Fibroblast of lung (primary cell): ENCODE measurements around the gene BMP7. TPM values are rescaled to one million over a fixed set of nuclear protein-coding genes. Genes with fewer than 3 reads are reported as not detected.

Source experiments
- DNase-seq, 2 donors: peaks; one replicate each; pipeline versions ENCODE4 v3.0.0 to v3.0.0-alpha.2; 2010; ENCODE audit warnings: low read depth in 2 of 2
- H2AFZ ChIP-seq: 2 replicates; pipeline ENCODE4 v1.5.1; 2012; ENCODE audit warnings: low read length, control low read depth, inconsistent platforms
- H3K27ac ChIP-seq: 2 replicates; pipeline ENCODE4 v1.5.1; 2011; ENCODE audit warnings: low read length, control low read depth; ENCODE audit not compliant: insufficient read depth
- H3K27me3 ChIP-seq: 2 replicates; pipeline ENCODE4 v1.5.1; 2011; ENCODE audit warnings: mild to moderate bottlenecking, low read length; ENCODE audit not compliant: control insufficient read depth, insufficient read depth
- H3K36me3 ChIP-seq: 2 replicates; pipeline ENCODE4 v1.5.1; 2011; ENCODE audit warnings: low read length; ENCODE audit not compliant: control insufficient read depth, insufficient read depth
- H3K4me1 ChIP-seq: 2 replicates; pipeline ENCODE4 v1.5.1; 2011; ENCODE audit warnings: low read length; ENCODE audit not compliant: control insufficient read depth, insufficient read depth; ENCODE audit errors: extremely low read depth
- H3K4me2 ChIP-seq: 2 replicates; pipeline ENCODE4 v1.5.1; 2011; ENCODE audit warnings: low read length, control low read depth; ENCODE audit not compliant: insufficient read depth; ENCODE audit errors: extremely low read depth
- H3K4me3 ChIP-seq, 4 experiments: fragments of 200-600 bp in 1 of 4; sonication (generic) in 1 of 4; replicated peaks in 1 of 4; 2 replicates each; pipeline ENCODE4 v1.5.1; 2011 to 2016; ENCODE audit warnings: low read length in 4 of 4, low read depth in 3 of 4, mild to moderate bottlenecking in 3 of 4, control low read depth in 2 of 4, inconsistent platforms in 1 of 4, mixed read lengths in 1 of 4; ENCODE audit not compliant: insufficient read depth in 1 of 4; ENCODE audit errors: control extremely low read depth in 1 of 4
- H3K79me2 ChIP-seq: 2 replicates; pipeline ENCODE4 v1.5.1; 2012; ENCODE audit warnings: mild to moderate bottlenecking, low read length, inconsistent platforms; ENCODE audit not compliant: control insufficient read depth, insufficient read depth
- H3K9ac ChIP-seq: 2 replicates; pipeline ENCODE4 v1.5.1; 2011; ENCODE audit warnings: mild to moderate bottlenecking, low read length, control low read depth; ENCODE audit not compliant: insufficient read depth
- H3K9me3 ChIP-seq: 2 replicates; pipeline ENCODE4 v1.5.1; 2012; ENCODE audit warnings: low read depth, low read length; ENCODE audit not compliant: control insufficient read depth, insufficient read depth
- H4K20me1 ChIP-seq: 2 replicates; pipeline ENCODE4 v1.5.1; 2011; ENCODE audit warnings: low read length; ENCODE audit not compliant: control insufficient read depth, insufficient read depth; ENCODE audit errors: extremely low read depth
- CTCF ChIP-seq, 2 donors: IDR thresholded peaks in 1 of 2; conservative IDR thresholded peaks in 1 of 2; 1 replicate in 1 of 2; 2 replicates in 1 of 2; pipeline ENCODE4 v1.5.1; 2011 to 2012; ENCODE audit warnings: low read length in 2 of 2, control low read depth in 1 of 2, inconsistent platforms in 1 of 2, low read depth in 1 of 2, mild to moderate bottlenecking in 1 of 2
- EZH2 ChIP-seq: IDR thresholded peaks from 2 replicates; pipeline ENCODE4 v1.5.1; 2012; ENCODE audit warnings: low read length, control low read depth, mild to moderate bottlenecking; ENCODE audit errors: missing control alignments
- polyA plus RNA-seq, 2 donors: library from polyadenylated mRNA; depleted of rRNA in 1 of 2; stranded (reverse) in 1 of 2; unstranded in 1 of 2; fragments of >200 nt; gene quantifications; 2 replicates each; pipeline ENCODE4 v1.2.1, GENCODE V29; 2011 to 2012; ENCODE audit warnings: missing spikeins in 1 of 2
- total RNA-seq: library from RNA; depleted of rRNA; stranded (reverse); fragments of >200 nt; gene quantifications from 2 replicates; pipeline ENCODE4 v1.2.1, GENCODE V29; 2014

Gene BMP7
- total and polyA plus RNA-seq, 2 donors (not counting 1 experiment from before 2014, with no cell fraction given) = not detected

GRCh38 chr20:57177636-57178280 is 88.7 kb downstream of the BMP7 start:
- H3K27me3 ChIP-seq = no peaks in the 10 kb centered on the region
- H3K9me3 ChIP-seq = no peaks in the 10 kb centered on the region
- no peak overlapping the region for H3K4me3 ChIP-seq
- no peak overlapping the region for H2AFZ ChIP-seq
- H4K20me1 ChIP-seq = no peaks in the 10 kb centered on the region
- H3K36me3 ChIP-seq = no peaks in the 10 kb centered on the region
- no peak for TF ChIP-seq EZH2
- no peak for TF ChIP-seq CTCF (conservative IDR thresholded peaks at IDR 0.05 in 1 of 2, IDR thresholded peaks at IDR 0.05 in 1 of 2; ENCODE audit: low read depth in 1 of 2, low read length in 2 of 2)
- H3K4me1 ChIP-seq = no peaks in the 10 kb centered on the region
- no peak overlapping the region for H3K27ac ChIP-seq
- no peak for DNase-seq
- H3K79me2 ChIP-seq = no peaks in the 10 kb centered on the region
- no peak overlapping the region for H3K4me2 ChIP-seq
- no peak overlapping the region for H3K9ac ChIP-seq

DNA sequence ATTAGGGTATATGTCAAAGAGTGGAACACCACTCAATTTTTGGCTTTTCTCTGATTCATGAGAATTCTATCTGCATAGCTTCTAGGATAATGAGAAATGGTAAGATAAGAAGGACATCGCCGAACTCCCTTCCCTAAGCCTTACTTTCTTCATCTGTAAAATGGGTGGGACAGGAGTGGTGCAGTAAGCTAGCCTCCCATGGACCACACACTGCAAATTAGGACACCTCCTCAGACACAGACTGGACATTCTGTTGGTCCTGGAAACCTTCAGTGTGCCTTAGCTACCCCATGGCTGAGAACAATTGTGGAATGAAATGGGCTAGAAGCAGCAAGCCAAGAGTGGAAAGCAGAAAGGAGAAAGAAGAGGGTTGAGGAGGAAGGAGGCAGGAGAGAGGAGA is 89.6 kb downstream of the BMP7 start:
- H3K36me3 ChIP-seq = no peaks in the 10 kb centered on the region
- TF ChIP-seq EZH2 = no peak
- TF ChIP-seq CTCF (conservative IDR thresholded peaks at IDR 0.05 in 1 of 2, IDR thresholded peaks at IDR 0.05 in 1 of 2; ENCODE audit: low read depth in 1 of 2, low read length in 2 of 2) = no peak
- H4K20me1 ChIP-seq = no peaks in the 10 kb centered on the region

DNA sequence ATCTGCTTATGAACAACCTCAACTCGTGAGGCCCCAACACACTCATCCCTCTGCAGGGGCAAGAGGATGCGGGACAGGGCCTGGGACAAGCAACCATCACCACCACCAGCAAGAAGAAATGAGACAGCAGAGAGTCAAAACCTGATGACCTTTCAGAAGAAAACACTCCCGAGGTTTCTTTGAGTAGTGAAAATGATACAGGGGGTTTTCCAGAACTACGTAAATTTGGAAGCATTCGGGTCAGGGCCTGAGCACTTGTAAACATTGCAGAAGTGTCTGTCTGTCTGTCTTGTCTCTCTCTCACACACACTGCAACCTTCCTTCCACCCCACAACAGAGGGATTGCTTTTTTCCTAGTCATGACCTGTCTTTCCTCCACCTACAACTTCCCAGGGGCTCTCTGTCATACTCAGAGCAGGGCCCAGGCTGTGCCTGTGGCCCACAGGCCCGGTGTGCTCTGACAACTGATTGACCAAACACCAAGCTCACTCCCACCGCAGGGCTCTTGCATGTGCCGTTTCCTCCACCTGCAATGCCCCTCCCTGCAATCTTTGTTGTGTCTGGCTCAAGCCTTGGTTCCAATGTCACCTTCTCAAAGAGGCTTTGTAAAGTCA is 90.9 kb downstream of the BMP7 start:
- H3K4me3 ChIP-seq = no peak overlapping the region
- no peaks in the 10 kb centered on the region for H3K79me2 ChIP-seq
- no peaks in the 10 kb centered on the region for H3K9me3 ChIP-seq
- no peaks in the 10 kb centered on the region for H4K20me1 ChIP-seq
- no peaks in the 10 kb centered on the region for H3K27me3 ChIP-seq
- no peak for DNase-seq
- H3K4me2 ChIP-seq = no peak overlapping the region
- H2AFZ ChIP-seq = no peak overlapping the region
- TF ChIP-seq EZH2 = no peak
- TF ChIP-seq CTCF (conservative IDR thresholded peaks at IDR 0.05 in 1 of 2, IDR thresholded peaks at IDR 0.05 in 1 of 2; ENCODE audit: low read depth in 1 of 2, low read length in 2 of 2) = no peak
- H3K9ac ChIP-seq = no peak overlapping the region
- H3K27ac ChIP-seq = no peak overlapping the region
- no peaks in the 10 kb centered on the region for H3K36me3 ChIP-seq
- no peaks in the 10 kb centered on the region for H3K4me1 ChIP-seq

More for the DNA sequence above, 89.6 kb downstream of the BMP7 start:
- DNase-seq = no peak
- Histone ChIP-seq H3K9ac (no peak overlapping the region), H3K4me2 (no peak overlapping the region), H2AFZ (no peak overlapping the region), H3K79me2 (no peaks in the 10 kb centered on the region), H3K27me3 (no peaks in the 10 kb centered on the region), H3K27ac (no peak overlapping the region), H3K9me3 (no peaks in the 10 kb centered on the region), H3K4me1 (no peaks in the 10 kb centered on the region), H3K4me3 (no peak overlapping the region)
